Effector CD8-positive, alpha-beta T cell (primary cell): Measurements from ENCODE around the gene RHOXF2B.
"Not testable (repeated sequence)": the region's sequence is repeated elsewhere in the genome, so short reads cannot be mapped to it uniquely, and the experiment has no call there.

Experiments used
- DNase-seq: peaks from one replicate; lab custom pipeline; 2025; lab: John Stamatoyannopoulos, UW
- total RNA-seq, 4 experiments: gene quantifications; one replicate each; lab custom pipeline; 2026; lab: John Stamatoyannopoulos, UW

Gene RHOXF2B
- total RNA-seq, result 0 reads per million in 4 experiments

DNA sequence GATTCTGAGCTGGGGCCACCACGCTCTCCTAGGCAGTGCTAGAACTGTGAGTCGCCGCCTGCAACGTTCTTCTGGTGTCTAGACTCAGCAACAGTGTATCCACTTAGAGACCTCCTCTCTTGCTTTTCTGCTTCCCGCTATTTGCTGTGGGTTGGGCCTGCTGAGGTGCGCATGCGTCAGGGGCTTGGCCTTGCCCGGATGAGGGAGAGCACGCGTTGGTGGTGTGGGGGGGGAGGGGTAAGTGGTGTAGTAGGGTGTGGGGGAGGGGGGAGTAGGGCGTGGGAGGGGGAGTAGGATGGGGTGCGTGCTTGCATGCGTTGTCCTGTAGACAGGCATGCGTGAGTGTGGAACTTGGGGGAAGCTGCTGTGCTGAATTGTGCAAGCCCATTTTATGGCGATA, at the start of gene RHOXF2B:
Gene RHOXF2B (minus strand): TSS at position 101 of the 400 bp plus-strand sequence. CDS start 138 bp downstream, outside the sequence.
- DNase-seq, result not testable (repeated sequence)

DNA sequence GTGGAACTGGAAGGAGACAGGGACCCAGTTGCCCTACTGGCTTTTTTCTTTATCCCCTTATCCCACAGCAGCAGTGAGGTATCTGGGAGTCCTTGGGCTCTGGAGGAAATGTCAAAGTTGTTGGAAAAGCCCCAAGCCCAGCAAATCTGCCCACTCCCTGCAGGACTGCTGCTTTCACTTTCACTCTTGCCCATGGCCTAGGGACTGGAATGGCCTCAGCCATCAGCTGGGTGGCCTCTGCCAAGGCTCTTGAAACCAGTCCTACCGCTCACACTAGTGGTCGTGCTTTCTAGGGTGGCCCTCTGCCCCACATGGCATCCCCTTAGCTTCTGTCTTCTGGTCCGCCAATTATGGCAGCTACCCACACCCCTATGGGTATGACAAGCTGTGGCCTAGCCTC, 48.0 kb upstream of the RHOXF2B start:
- DNase-seq, result no peak

DNA sequence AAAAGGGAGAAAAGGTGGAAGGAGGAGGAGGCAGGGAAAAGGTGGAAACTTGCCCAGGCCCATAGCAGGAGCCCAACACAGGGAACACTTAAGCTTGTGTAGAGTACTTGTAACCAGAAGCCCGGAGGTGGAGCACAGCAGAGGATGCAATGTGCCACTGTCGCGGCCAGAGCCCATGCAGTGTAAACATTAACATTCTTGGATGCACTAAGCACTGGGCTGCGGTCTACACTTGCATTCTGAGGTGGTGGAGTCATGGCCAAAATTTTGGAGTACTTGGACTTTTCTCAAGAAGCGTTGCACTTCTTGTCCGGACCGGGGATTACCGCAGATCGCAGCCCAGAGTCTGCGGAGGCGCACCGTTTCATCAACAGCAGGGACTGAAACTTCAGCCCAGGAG, 42.7 kb upstream of the RHOXF2B start:
- no peak for DNase-seq

DNA sequence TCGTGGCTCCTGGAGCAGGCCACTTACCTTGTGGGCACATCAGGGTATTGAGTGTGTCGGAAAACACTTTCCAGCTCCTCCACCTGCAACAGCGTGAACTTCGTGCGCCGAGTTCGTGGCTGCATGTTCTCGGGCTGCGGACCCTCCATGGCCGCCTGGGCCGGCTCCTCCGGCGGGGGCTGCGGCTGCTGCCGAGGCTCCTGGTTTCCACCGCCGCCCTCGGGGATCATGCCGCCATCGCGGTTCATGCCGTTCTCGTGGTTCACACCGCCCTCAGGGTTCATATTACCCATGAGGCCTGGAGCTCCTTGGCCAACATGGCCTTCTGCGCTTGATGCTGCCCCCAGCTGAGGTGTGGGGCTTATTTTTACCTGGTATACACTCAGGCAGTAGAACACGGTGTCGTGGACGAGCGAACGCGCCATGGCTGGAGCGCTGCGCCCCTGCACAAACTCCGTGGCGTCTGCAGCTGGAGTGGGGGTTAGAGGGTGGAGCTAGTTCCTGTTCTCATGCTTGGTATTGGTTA, 38.0 kb upstream of the RHOXF2B start, which contains the start of gene RHOXF1:
Gene RHOXF1 (minus strand): TSS at position 476 of the 526 bp plus-strand sequence. CDS start 51 bp downstream, at position 425.
- no peak for DNase-seq

GRCh38 chrX:120111611-120112010, 34.1 kb upstream of the RHOXF2B start:
- no peak for DNase-seq

- DNase-seq, result no peak
Observed at GRCh38 chrX:120109378-120109777, 31.9 kb upstream of the RHOXF2B start.

- DNase-seq, result not testable (repeated sequence)
Observed at GRCh38 chrX:120104707-120105106, 27.2 kb upstream of the RHOXF2B start.

DNA sequence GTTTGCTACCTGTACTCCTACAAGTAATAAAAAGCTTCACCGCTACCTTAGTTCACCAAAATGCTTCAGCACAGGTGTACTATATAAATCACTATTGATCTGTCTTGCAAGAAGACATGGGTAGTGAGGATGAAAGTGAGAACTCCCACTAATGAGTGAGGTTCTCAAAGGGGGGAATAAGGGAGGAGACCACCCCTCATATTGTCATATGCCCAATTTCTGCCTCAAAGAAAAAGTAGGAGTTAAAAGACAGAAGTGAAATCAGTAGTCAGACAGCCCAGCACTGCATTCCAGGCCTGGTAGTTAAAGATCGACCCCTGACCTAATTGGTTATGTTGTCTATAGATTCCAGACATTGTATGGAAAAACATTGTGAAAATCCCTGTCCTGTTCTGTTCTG, 23.6 kb upstream of the RHOXF2B start:
- DNase-seq, result not testable (repeated sequence)

GRCh38 chrX:120090208-120090607, 12.7 kb upstream of the RHOXF2B start:
- no peak for DNase-seq

DNA sequence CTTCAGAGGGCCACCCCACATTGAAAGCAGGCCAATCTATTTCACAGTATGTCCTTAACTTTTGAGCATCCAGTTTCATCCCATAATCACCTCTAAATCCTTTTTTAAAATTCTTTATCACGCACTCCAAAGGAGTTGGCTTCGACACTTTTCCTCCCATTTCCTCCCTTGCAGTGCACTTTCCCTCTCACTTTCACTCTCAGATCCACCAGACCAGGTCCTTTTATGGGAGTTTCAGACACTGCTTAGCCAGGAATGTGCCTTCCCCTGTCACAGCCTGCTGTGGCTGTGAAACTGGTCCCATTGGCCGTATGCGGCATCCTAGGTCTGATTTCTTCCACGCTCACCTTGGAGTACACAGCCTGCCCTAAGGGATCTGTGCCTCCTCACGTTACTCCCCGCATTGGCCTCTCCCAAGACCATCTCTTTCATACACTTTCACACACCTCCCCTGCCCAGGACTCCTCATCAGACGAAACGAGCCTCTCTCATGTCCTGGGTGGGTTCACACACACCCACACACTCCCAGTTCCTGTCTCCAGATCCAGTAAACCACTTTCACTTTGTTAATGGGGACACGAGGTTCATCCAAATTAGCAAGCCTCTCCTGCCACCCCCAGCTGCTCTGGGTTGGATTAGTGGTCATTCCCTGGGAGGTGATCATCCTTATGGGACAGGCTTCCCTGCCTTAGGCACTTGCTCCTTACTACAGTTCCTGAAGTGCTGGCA, 10.0 kb upstream of the RHOXF2B start:
- DNase-seq, result no peak

DNA sequence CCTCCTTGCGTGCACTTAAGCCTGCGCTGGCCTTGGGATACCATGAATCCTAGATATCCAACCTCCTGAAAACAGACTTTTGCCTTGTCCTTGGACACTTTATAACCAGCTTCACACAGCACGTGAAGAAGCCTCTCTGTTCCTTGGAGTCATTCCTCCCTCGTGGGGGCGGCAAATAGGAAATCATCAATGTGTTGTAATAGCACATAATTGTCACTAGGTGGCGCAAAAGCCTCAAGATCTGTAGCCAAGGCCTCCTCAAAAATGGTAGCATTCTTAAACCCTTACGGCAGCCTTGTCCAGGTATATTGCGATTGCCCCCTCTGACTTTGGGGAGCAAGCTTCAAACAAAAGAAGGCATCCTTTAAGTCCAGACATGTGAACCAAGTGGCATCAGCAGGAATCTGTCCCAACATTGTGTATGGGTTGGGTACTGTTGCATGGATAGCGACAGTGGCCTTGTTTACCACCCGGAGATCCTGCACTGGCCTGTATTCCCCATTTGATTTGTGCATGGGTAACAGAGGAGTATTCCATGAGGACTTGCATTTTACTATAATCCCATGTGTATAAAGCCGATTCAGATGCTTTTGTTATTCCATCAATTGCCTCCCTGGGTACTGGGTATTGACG, 8.2 kb upstream of the RHOXF2B start:
- not testable (repeated sequence) for DNase-seq

- not testable (repeated sequence) for DNase-seq
Observed at GRCh38 chrX:120066169-120066568, 11.3 kb downstream of the RHOXF2B start.

GRCh38 chrX:120042712-120043111, 34.8 kb downstream of the RHOXF2B start:
- DNase-seq, result not testable (repeated sequence)

GRCh38 chrX:120042247-120042646, 35.2 kb downstream of the RHOXF2B start:
- DNase-seq, result not testable (repeated sequence)

DNA sequence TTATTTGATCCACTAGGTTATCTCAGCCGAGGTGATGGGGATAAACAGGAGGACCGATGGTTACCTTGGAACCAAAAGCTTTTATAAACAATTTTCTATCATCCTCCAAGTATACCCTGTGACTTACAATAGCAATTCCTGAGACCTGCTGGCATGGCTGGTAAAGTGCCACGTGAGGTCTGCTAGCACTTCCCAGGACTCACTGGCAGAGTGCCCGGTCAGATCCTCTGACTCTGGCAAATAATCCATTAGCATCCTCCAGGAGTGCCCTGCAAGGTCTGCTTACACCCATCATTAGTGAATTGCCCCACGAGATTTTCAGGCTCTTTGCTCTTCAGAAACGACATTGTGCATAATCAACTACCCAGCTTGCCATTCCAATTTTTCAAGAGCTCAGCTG, 37.3 kb downstream of the RHOXF2B start:
- not testable (repeated sequence) for DNase-seq

- not testable (repeated sequence) for DNase-seq
Observed at GRCh38 chrX:120039087-120039733, 38.3 kb downstream of the RHOXF2B start.

- no peak for DNase-seq
Observed at GRCh38 chrX:120036704-120037103, 40.8 kb downstream of the RHOXF2B start.

DNA sequence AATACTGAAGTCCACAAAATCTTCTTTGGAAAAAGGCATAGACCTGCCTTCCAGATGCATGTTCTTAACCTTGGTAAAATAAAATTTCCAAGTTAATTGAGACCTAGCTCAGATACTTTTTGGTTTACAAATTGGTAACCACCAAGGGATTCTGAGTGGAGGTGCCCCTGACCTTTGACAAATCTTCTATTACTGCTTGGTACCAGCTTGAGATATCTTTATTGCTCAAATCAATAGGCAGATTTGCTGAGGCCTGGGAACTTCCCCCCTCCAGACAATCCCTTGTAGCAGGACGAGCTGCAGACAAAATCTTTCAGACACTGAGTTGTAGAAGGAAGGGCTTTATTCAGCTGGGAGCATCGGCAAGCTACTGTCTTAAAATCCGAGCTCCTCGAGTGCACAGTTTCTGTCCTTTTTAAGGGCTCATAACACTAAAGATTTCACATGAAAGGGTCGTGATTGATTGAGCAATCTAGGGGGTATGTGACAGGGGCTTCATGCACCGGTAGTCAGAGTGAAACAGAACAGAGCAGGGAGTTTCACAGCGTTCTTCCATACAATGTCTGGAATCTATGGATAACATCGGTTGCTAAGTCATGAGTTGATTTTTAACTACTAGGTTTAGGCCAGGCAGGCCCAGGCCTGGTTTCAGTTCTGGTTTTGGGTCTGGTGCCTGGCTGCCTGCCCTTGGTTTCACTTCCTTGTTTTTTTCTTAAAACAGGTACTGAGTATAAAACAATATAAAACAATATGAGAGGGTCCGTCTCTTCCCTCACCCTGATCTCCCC, 41.8 kb downstream of the RHOXF2B start:
- not testable (repeated sequence) for DNase-seq

DNA sequence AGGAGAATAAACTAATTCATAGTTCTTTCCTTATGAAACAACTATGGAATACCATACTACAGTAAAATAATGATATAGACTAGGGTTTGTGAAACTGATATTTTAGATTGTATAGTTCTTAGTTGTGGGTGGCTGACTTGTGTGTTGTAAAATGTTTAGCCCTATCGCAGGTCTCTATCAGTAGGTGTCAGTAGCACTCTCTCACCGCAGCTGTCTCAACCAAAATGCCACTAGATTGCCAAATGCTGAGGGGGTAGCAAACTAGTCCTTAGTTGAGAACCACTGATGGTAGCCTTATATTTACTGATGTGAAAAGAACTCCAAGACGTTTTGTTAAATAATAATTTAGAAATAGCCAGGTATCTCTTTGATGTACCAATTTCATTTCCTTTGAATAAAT, 48.1 kb downstream of the RHOXF2B start:
- DNase-seq, result no peak

DNA sequence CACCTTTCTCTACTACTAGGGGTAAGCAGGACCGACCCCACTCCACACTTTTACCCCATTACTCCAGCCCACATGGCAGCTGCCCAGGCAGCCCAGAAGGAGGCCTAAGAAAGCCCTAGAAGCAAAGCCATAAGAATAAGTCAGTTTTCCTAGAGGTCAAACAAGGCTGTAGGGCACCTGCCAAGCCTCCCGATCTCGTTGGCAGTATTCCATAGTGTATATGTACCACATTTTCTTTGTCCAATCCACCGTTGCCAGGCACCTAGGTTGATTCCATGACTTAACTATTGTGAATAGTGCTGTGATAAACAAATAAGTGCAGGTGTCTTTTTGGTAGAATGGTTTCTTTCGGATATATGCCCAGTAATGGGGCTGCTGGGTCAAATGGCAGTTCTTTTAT, 54.2 kb downstream of the RHOXF2B start:
- DNase-seq, result no peak

DNA sequence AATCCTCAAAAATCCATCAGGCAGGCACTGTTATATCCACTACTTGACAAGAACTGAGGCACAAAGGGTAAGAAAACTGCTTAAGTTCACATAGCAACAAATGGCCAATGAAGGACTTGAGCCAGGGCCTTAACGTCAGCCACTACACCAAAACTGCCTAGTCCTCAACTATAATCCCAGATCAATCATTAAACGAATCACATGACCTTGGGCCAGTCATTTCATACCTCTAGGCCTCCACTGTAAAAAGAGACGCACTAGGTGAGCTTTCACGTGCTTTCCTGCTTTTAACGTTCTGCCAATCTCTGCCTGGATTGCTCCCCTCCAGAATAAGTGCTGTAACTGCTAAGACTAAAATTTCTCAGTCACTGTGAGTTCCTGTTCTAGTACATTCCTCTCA, 54.7 kb downstream of the RHOXF2B start:
- DNase-seq, result no peak
